ENCODE results near the gene NUP205.

- no peak for TF ChIP-seq ZNF274 (IDR thresholded peaks at IDR 0.05; ENCODE audit: low read depth, low read length)
- TF ChIP-seq YY1 (IDR thresholded peaks at IDR 0.05; ENCODE audit: insufficient read depth, insufficient read length), result no peak
Measured at GRCh38 chr7:135600226-135600625, 42.5 kb downstream of the NUP205 start.
